AG08395 (cell line): Measurements from ENCODE around the gene JUN.
"Not testable (repeated sequence)": the region's sequence is repeated elsewhere in the genome, so short reads cannot be mapped to it uniquely, and the experiment has no call there.

Experiments used
- DNase-seq: peaks from one replicate; pipeline ENCODE4 v3.0.0; 2012; ENCODE audit warnings: mixed read lengths, low spot score

JUN gene

DNA sequence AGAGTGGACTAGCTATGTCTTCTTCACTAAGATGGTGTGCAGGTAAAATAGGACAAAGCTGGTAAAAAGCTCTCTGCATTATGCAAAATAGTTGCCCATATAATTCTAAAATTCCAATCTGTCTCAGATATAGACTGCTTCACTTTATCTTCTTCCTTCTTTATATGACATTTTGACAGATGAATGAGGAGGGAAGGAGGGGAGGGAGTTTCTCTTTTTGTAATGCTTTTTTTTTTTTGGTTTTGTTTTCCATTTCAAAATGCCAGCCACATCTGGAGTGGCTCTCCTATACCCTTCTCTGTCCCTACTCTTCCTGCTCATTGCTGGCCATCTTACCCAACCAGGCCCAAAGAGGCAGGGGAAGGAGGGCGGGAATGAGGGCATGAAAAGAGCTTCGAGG, 24.2 kb upstream of the JUN start:
- DNase-seq = no peak

DNA sequence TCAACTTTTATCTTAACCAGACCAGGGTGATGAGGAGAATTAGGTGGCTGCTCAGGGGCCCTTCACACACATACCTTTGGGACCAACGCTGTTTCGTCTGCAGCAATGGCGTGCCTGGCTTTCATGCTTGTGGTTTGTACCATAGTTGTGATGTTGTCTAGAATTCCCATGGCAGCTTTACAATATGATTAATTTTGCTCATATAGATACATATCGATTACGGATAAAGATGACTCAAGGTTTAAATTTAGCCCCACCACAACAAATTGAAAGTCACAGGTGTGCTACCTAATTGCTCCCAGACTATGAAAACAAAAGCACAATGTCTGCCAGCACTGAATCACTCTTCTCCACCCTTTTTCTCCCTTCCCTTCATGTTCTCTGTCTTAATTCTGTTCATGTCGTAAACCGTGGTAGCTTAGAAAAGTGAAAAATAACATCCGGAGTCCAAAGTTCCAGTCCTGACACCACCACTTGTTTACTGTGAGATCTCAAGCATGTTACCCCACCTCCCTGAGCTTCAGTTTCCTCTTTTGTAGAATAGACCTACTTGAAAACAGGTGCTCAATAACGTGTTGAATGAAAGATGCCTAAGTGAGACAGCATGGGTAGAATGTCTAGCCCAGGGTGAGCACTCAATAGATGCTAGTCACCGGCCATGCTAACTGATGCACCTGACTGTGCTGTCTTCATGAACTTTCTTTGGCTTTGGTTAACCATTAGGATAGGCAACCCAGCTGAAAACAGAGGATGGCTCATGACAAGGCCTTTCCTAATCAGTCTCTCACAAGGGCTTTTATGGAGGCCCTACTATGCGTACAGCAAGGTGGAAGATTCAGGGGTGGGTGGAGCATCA, 22.1 kb upstream of the JUN start:
- no peak for DNase-seq

DNA sequence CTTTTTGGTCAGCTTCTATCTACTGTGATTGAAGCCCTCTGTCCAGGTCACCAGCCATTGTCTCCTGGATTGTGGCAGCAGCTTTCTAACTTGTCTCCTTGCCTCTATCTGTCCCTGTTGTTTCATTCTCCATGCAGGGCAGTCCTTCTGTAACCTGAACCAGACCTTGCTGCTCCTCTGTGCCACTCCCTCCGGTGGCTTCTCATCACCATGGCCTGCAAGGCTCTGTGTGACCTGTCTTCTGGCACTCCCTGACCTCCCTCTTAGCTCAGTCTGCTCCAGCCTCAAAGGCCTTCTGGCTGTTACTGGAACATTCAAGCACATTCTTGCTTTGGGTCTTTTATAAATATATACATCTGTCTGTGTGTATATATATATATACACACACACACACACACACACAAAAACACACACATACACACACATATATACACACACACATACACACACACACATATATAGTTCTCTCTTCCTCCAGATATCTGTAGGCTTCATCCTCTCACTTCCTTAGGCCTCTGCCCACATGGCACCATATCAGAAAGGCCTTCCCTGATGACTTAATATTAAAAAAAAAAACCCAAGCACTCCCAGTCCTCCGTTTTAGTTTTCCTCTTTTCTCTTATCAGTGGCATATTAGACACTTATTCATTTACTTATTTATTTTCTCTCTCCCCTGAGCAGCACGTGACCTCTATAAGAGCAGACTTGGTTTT, 21.2 kb upstream of the JUN start:
- DNase-seq = no peak

- no peak for DNase-seq
Measured at GRCh38 chr1:58803858-58804257, 20.0 kb upstream of the JUN start.

DNA sequence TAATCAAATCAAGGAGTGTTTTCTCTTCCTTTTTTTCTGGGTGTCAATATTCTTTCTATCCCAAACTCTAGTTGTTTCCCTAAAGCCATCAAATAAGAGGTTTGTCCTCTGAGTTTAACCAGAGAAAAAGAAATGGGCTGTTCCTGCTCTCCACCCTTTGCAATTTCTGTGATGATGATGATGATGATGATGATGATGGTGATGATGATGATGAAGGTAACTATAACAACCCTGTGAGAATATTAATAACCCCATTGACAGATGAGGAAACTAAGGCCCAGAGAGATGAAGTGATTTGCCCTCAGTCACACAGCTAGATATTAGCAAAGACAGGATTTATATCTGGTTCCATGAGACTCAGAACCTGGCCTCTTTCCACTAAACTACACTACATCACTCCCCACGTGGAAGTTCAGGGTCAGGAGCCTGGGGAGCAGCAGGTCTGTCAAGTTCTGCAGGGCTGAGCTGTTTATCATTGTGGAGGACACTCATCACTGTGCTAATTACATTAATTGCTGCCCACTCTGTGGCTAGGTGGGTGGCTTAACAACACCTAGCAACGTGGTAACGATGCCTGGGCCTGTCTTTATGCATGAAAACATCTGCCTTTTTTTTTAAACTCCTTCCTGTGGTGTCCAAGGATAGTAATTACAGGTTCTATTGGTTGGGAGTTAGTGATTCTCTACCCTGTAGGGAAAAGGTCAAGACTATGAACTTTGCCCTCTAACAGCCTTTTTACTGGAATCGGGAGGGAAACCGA, 19.0 kb upstream of the JUN start:
- DNase-seq = no peak

DNA sequence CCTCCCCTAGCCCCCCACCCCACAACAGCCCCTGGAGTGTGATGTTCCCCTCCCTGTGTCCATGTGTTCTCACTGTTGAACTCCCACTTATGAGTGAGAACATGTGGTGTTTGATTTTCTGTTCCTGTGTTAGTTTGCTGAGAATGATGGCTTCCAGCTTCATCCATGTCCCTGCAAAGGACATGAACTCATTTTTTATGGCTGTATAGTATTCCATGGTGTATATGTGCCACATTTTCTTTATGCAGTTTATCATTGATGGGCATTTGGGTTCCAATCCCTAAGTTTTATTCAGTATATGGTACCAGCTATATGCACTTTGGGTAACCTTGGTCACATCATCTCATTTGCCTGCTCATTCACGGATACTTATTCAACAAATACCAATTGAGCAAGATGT, 17.4 kb upstream of the JUN start:
- not testable (repeated sequence) for DNase-seq

- DNase-seq = no peak
Measured at GRCh38 chr1:58799650-58800049, 15.8 kb upstream of the JUN start.

DNA sequence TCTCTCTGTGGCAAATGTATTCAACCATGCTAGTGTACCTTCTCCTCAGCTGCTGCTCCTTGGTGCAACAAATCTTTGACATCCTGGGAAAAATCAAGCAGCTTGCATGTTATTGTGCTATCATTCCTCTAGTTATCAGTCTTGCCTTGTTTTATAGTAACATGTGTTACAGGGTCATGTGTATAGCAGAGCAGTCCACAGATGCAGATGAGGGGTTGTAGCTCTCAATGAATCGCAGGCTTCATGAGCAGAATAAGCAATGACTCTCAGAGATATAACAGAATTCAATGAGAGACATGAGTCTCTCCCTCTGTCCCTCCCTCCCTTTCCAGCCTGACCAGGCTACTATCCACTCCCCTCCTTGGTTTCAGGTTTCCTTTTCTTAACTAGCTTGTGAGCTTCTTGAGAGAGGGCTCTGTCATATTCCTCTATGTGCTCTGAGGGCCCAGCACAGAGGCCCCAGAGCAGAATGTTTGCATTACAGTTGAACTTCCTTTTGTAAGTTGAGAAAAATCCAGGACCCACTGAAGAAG, 15.1 kb upstream of the JUN start:
- no peak for DNase-seq

- no peak for DNase-seq
Measured at GRCh38 chr1:58796416-58796815, 12.6 kb upstream of the JUN start.

DNA sequence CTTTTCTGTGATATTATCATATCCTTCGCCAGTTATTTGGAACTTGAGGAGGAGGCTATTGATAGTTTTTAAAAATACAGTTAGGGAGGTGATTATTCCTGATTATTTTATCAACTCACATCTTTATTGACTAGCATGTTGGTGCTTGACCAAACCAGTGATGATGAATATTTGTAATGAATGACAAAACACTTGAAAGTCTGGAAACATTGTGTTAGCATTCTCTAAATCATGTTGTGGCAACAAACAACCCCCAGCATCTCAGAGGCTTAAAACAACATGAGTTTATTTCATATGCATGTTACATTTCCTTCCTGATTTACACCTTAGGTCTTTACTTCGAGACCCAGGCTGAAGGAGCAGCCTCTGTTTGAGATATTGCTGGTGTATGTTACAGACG, 10.7 kb upstream of the JUN start:
- DNase-seq = no peak

- DNase-seq = no peak
Measured at GRCh38 chr1:58792846-58793245, 9.0 kb upstream of the JUN start.

DNA sequence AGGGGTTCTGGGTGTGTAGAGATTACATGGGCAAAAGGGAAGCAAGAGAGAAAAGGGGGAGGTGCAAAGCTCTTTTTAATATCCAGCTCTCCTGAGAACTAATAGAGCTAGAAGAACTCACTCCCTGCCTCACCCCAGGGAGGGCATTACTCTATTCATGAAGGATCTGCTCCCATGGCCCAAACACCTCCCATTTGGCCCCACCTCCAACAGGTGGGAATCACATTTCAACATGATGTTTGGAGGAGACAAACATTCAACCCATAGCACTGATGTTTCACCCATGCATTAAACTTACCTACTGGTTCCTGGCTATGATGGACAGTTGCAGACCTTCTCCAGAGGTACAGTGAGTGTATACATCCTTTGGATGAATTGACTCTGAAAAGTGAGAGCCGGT, 7.3 kb upstream of the JUN start:
- no peak for DNase-seq

- no peak for DNase-seq
Measured at GRCh38 chr1:58789996-58790660, 6.3 kb upstream of the JUN start.

GRCh38 chr1:58789322-58789856, 5.5 kb upstream of the JUN start:
- DNase-seq = no peak

DNA sequence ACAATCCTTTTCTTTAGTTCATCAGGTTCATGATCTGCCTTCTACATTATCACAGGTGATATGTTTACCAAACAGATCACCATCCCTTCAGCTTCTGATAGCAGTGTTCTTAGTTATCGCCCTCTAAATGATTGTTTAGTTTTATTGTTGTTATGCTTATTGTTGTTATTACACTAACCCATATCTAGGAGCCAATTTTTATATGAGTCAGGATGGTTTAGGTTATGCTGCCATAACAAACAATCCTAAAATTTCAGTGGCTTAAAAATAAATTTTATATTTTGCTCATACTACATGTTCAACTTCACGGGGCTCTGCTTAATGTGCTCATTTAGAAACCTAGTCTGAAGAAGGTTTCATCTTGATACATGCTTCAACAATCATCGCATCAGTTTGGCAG, 4.4 kb upstream of the JUN start:
- DNase-seq = no peak

- no peak for DNase-seq
Measured at GRCh38 chr1:58786927-58787245, 3.0 kb upstream of the JUN start.

DNA sequence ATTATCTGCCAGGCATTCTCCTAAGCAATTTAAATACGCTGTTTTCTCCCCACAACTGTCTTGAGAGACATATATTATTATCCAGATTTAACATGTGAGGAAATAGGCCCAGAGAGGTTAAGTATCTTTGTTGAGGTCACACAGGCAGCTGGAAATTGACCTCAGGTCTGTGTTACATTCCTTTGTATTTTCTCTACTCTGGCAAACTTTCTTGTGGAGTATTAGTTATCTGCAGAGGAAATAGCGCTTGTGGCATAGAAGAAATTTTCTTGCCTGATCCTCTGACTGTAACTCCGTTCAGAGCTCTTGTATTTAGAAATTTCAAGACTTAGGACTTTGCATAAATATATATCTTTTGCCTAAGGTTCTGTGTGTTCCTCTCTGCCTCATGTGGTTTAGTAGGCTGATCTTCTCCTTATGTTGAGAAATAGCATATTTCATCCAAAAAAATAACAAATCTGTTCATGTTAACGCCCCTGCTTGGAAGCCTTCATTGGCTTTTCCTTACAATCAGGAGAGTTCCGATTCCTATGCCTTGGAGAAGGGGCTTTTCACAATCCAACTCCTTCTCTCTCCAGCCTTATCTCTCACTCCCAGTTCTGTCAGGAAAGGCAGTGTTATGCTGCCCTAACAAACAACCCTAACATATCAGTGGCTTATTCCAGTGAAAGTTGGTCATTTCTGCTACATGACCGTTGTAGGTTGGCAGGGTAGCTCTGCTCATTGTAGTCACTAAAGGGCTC, 2.5 kb upstream of the JUN start:
- no peak for DNase-seq

DNA sequence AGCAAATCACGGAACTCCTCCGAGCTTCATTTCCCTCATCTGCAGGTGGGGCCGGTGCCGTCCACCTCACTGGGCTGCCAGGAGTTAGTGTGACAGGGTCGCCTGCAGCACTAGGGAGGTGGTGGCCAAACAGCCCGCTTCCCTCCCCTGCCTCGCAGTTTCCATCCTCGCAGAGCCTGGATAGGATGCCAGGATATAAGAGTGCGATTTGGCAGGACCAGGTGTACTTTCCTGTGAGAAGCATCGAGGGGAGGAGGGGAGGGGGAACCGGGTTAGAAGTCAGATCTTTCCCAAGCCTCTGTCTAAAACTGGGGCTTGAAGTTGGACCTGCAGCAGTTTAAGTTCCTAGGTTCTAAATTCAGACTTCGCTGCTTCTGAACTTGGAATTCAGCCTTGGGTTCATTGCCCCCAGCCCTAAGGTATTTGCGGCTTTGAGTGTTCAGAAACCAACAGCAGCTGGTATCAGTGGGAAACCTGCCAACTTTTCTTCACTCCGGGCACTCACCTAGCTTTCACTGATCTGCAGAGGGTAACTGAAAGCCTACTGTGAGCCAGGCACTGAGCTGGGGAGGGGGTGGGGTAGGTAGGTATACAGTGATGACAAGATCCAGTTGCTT, 1.7 kb upstream of the JUN start:
- peak; percentile 34 for DNase-seq

DNA sequence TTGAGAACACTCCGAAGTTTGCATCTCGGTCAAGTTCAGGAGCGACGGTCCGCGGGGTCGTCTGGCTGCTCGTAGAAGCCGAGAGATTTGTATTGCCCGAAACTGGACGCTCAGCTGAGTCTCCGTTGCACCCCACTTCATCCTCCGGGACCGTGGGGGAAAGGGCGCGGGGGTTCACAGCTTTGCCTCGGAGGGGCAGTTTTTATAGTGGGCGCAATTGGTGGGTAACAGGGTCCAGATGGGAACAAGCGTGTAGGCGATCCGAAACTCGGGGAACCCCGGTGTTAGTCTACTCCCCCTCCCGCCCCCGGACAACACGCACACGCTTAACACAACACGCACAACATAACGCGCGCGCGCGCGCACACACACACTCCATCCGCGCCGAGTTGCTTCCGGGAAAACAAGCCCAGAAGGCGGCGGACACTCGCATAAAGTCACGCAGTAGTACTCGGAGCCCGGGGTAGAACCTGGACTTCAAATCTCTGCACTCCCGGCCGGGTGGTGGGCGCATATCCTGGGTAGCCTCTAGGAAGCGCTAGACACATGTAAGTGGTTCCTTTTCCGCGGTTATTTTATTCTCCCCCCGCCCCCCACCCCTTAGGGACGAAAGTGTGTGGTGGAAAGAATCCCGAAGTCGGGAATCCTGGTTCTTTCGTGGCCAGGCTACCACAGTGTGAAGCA, 1.1 kb upstream of the JUN start:
- peak; percentile 85 for DNase-seq
